ENCODE measurements around the gene MMAB. TPM values are rescaled to one million over a fixed set of nuclear protein-coding genes. Genes with fewer than 3 reads are reported as not detected.

Gene MMAB
- total RNA-seq, 2 donors from 2014 or later = 59.1 to 76.6 TPM

GRCh38 chr12:109554761-109555160 is 18.5 kb downstream of the MMAB start:
- peaks cover 9% of the 10 kb centered on the region for H3K27me3 ChIP-seq
- H3K4me1 ChIP-seq = peaks cover 3% of the 10 kb centered on the region
- no peaks in the 10 kb centered on the region for H3K36me3 ChIP-seq
- no peak overlapping the region for H3K9ac ChIP-seq (ENCODE audit: low read depth in 2 of 2, low read length in 2 of 2)
- DNase-seq = no peak
- TF ChIP-seq CTCF (IDR thresholded peaks at IDR 0.05) = no peak
- H3K9me3 ChIP-seq = no peaks in the 10 kb centered on the region
- no peak overlapping the region for H3K4me3 ChIP-seq
- intact Hi-C loops (cut with DNase I) = no loop called here
- no peak overlapping the region for H3K27ac ChIP-seq

GRCh38 chr12:109553906-109554500 is 19.3 kb downstream of the MMAB start:
- no peaks in the 10 kb centered on the region for H3K9me3 ChIP-seq
- intact Hi-C loops (cut with DNase I) = no loop called here
- H3K27ac ChIP-seq = no peak overlapping the region
- H3K4me3 ChIP-seq = no peak overlapping the region
- H3K4me1 ChIP-seq = peaks cover 3% of the 10 kb centered on the region
- TF ChIP-seq CTCF (IDR thresholded peaks at IDR 0.05) = no peak
- H3K9ac ChIP-seq (ENCODE audit: low read depth in 2 of 2, low read length in 2 of 2) = no peak overlapping the region
- no peak for DNase-seq
- H3K36me3 ChIP-seq = no peaks in the 10 kb centered on the region
- H3K27me3 ChIP-seq = peaks cover 9% of the 10 kb centered on the region

GRCh38 chr12:109553483-109553882 is 19.8 kb downstream of the MMAB start:
- intact Hi-C loops (cut with DNase I) = no loop called here
- DNase-seq = no peak
- H3K36me3 ChIP-seq = no peaks in the 10 kb centered on the region
- no peaks in the 10 kb centered on the region for H3K9me3 ChIP-seq
- H3K27me3 ChIP-seq = peaks cover 9% of the 10 kb centered on the region
- TF ChIP-seq CTCF (IDR thresholded peaks at IDR 0.05) = no peak
- no peak overlapping the region for H3K27ac ChIP-seq
- peaks cover 2% of the 10 kb centered on the region for H3K4me1 ChIP-seq
- H3K9ac ChIP-seq (ENCODE audit: low read depth in 2 of 2, low read length in 2 of 2) = no peak overlapping the region
- no peak overlapping the region for H3K4me3 ChIP-seq

- no peak for TF ChIP-seq CTCF (IDR thresholded peaks at IDR 0.05)
- no peak overlapping the region for H3K9ac ChIP-seq (ENCODE audit: low read depth in 2 of 2, low read length in 2 of 2)
- H3K4me1 ChIP-seq = no peaks in the 10 kb centered on the region
- no peak overlapping the region for H3K27ac ChIP-seq
- intact Hi-C loops (cut with DNase I) = no loop called here
- H3K4me3 ChIP-seq = no peak overlapping the region
- H3K36me3 ChIP-seq = no peaks in the 10 kb centered on the region
- H3K9me3 ChIP-seq = no peaks in the 10 kb centered on the region
- peaks cover 9% of the 10 kb centered on the region for H3K27me3 ChIP-seq
- no peak for DNase-seq
Measured at GRCh38 chr12:109552971-109553370, 20.3 kb downstream of the MMAB start.

GRCh38 chr12:109551108-109551507 is 22.2 kb downstream of the MMAB start:
- intact Hi-C loops (cut with DNase I) = no loop called here
- no peak for TF ChIP-seq CTCF (IDR thresholded peaks at IDR 0.05)
- H3K27ac ChIP-seq = no peak overlapping the region
- H3K4me1 ChIP-seq = no peaks in the 10 kb centered on the region
- H3K4me3 ChIP-seq = no peak overlapping the region
- DNase-seq = no peak
- no peak overlapping the region for H3K9ac ChIP-seq (ENCODE audit: low read depth in 2 of 2, low read length in 2 of 2)
- no peaks in the 10 kb centered on the region for H3K36me3 ChIP-seq
- H3K27me3 ChIP-seq = peaks cover 9% of the 10 kb centered on the region
- H3K9me3 ChIP-seq = no peaks in the 10 kb centered on the region
